ENCODE data around the gene FFAR2. TPM values are rescaled to one million over a fixed set of nuclear protein-coding genes. Genes with fewer than 3 reads are reported as not detected.
"Not testable (repeated sequence)": the region's sequence is repeated elsewhere in the genome, so short reads cannot be mapped to it uniquely, and the experiment has no call there.

The FFAR2 gene
- total RNA-seq, 1 donor from 2014 or later = not detected

GRCh38 chr19:35454663-35455062, 6.6 kb downstream of the FFAR2 start:
- intact Hi-C loops (cut with micrococcal nuclease) = no loop called here

GRCh38 chr19:35455616-35456201, 7.7 kb downstream of the FFAR2 start:
- intact Hi-C loops (cut with micrococcal nuclease) = no loop called here

GRCh38 chr19:35457173-35457572, 9.1 kb downstream of the FFAR2 start:
- intact Hi-C loops (cut with micrococcal nuclease) = no loop called here

GRCh38 chr19:35458192-35458591, 10.1 kb downstream of the FFAR2 start:
- intact Hi-C loops (cut with micrococcal nuclease) = no loop called here

- intact Hi-C loops (cut with micrococcal nuclease) = no loop called here
These were observed 10.8 kb downstream of the FFAR2 start for GRCh38 chr19:35458731-35459391.

GRCh38 chr19:35459414-35460082, 11.5 kb downstream of the FFAR2 start:
- intact Hi-C loops (cut with micrococcal nuclease) = loop anchor here (10.0 kb wide), 1 partner anchor 315 kb away; the partner anchor contains the start of gene FXYD7

- intact Hi-C loops (cut with micrococcal nuclease) = loop anchor here (10.0 kb wide), 1 partner anchor 316 kb away; the partner anchor contains the start of gene FXYD7
These were observed 12.6 kb downstream of the FFAR2 start for GRCh38 chr19:35460608-35461007.

- intact Hi-C loops (cut with micrococcal nuclease) = loop anchor here (10.0 kb wide), 1 partner anchor 316 kb away; the partner anchor contains the start of gene FXYD7
These were observed 13.0 kb downstream of the FFAR2 start for GRCh38 chr19:35461060-35461459.

GRCh38 chr19:35461788-35462187, 13.7 kb downstream of the FFAR2 start:
- intact Hi-C loops (cut with micrococcal nuclease) = loop anchor here (1.0 to 10.0 kb wide), 3 partner anchors 114 to 317 kb away; partner anchors contain the start of genes FFAR1 and FXYD7

GRCh38 chr19:35462476-35462953, 14.5 kb downstream of the FFAR2 start:
- intact Hi-C loops (cut with micrococcal nuclease) = loop anchor here (1.0 to 10.0 kb wide), 3 partner anchors 115 to 318 kb away; partner anchors contain the start of genes FFAR1 and FXYD7

GRCh38 chr19:35462956-35463355, 14.9 kb downstream of the FFAR2 start:
- intact Hi-C loops (cut with micrococcal nuclease) = loop anchor here (1.0 to 10.0 kb wide), 3 partner anchors 116 to 318 kb away; partner anchors contain the start of genes FFAR1 and FXYD7

- intact Hi-C loops (cut with micrococcal nuclease) = loop anchor here (10.0 kb wide), 1 partner anchor 321 kb away; the partner anchor contains the start of gene FXYD7
These were observed 18.2 kb downstream of the FFAR2 start for GRCh38 chr19:35466259-35466658.

GRCh38 chr19:35468637-35469036, 20.6 kb downstream of the FFAR2 start:
- intact Hi-C loops (cut with micrococcal nuclease) = loop anchor here (1.0 to 10.0 kb wide), 3 partner anchors 116 to 324 kb away; partner anchors contain the start of gene FXYD7

GRCh38 chr19:35470128-35470527, 22.1 kb downstream of the FFAR2 start:
- intact Hi-C loops (cut with micrococcal nuclease) = no loop called here

- intact Hi-C loops (cut with micrococcal nuclease) = not testable (repeated sequence)
These were observed 23.0 kb downstream of the FFAR2 start for GRCh38 chr19:35471075-35471474.

GRCh38 chr19:35471946-35472345, 23.9 kb downstream of the FFAR2 start:
- intact Hi-C loops (cut with micrococcal nuclease) = no loop called here

GRCh38 chr19:35474104-35474503, 26.0 kb downstream of the FFAR2 start:
- intact Hi-C loops (cut with micrococcal nuclease) = no loop called here

- intact Hi-C loops (cut with micrococcal nuclease) = not testable (repeated sequence)
These were observed 26.5 kb downstream of the FFAR2 start for GRCh38 chr19:35474594-35474993.

GRCh38 chr19:35476149-35476548, 28.1 kb downstream of the FFAR2 start:
- intact Hi-C loops (cut with micrococcal nuclease) = no loop called here

- intact Hi-C loops (cut with micrococcal nuclease) = no loop called here
These were observed 31.0 kb downstream of the FFAR2 start for GRCh38 chr19:35478794-35479677.

- intact Hi-C loops (cut with micrococcal nuclease) = no loop called here
These were observed 35.0 kb downstream of the FFAR2 start for GRCh38 chr19:35483089-35483488.
